IgD-negative memory B cell (primary cell): ENCODE results near the gene DROSHA. TPM values are rescaled to one million over a fixed set of nuclear protein-coding genes. Genes with fewer than 3 reads are reported as not detected.

Experiments used
- H3K27ac Mint-ChIP-seq, 3 donors: one replicate each; pipeline ENCODE4 v1.8.0; 2020 to 2022; ENCODE audit warnings: mild to moderate bottlenecking in 3 of 3, mixed read lengths in 3 of 3, moderate library complexity in 1 of 3
- H3K27me3 Mint-ChIP-seq: one replicate; pipeline ENCODE4 v1.8.0; 2021; ENCODE audit warnings: mixed read lengths
- H3K36me3 Mint-ChIP-seq: one replicate; pipeline ENCODE4 v1.8.0; 2020; ENCODE audit warnings: mild to moderate bottlenecking, mixed read lengths
- H3K4me1 Mint-ChIP-seq, 3 donors: one replicate each; pipeline ENCODE4 v1.8.0; 2020 to 2022; ENCODE audit warnings: mixed read lengths in 3 of 3, mild to moderate bottlenecking in 1 of 3
- H3K4me3 Mint-ChIP-seq, 4 donors: one replicate each; pipeline ENCODE4 v1.8.0; 2020 to 2022; ENCODE audit warnings: mild to moderate bottlenecking in 4 of 4, mixed read lengths in 4 of 4, moderate library complexity in 3 of 4
- H3K9me3 Mint-ChIP-seq, 3 donors: one replicate each; pipeline ENCODE4 v1.8.0; 2020 to 2021; ENCODE audit warnings: mixed read lengths in 3 of 3, mild to moderate bottlenecking in 1 of 3
- polyA plus RNA-seq: library from polyadenylated mRNA; unstranded; fragments of 300-500 nt; fragmentation: Illumina TruSeq; gene quantifications from one replicate; pipeline ENCODE4 v1.2.3, GENCODE V29; 2021

The DROSHA gene
- polyA plus RNA-seq, 1 donor from 2014 or later = 14.7 TPM

DNA sequence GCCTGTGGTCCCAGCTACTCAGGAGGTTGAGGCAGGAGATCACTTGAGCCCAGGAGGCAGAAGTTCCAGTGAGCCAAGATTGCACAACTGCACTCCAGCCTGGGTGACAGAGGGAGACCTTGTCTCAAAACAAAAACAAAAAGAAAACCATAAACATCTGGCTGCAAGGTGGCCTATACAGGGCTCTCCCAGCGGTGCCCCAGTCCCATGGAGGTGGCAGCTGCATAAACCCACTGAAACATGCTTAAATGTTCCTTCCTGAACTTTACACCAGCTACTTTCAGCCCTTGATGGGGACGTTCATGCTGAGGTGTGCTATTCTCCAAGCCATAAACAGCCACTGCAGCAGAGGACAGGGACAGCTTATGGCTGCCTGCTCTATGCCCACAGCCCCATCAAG, 35.6 kb downstream of the DROSHA start:
- no peaks in the 10 kb centered on the region for H3K4me1 Mint-ChIP-seq
- H3K36me3 Mint-ChIP-seq = peaks cover 27% of the 10 kb centered on the region
- no peak overlapping the region for H3K4me3 Mint-ChIP-seq
- H3K27me3 Mint-ChIP-seq = no peaks in the 10 kb centered on the region
- H3K9me3 Mint-ChIP-seq = no peaks in the 10 kb centered on the region
- H3K27ac Mint-ChIP-seq = no peak overlapping the region

DNA sequence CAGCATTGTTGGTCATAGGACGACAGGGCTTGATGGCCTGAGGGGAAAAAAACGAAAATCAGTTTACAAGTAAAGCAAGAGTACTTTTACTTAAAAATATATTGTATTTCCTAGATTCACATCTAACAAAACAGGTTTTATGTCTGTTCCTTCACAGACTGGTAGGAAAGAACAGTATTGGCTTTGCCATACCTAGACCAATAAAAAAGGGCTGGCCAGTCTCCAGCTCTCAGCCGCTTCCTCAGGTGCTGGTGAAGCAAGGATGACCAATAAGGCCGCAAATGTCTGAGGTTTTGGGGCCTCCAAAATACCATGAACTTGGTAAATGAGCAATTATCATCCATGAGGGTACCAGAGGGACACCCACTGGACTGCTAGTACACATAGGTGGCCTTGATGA, 36.6 kb downstream of the DROSHA start:
- Mint-ChIP-seq H3K27me3 (no peaks in the 10 kb centered on the region), H3K4me3 (no peak overlapping the region), H3K36me3 (peaks cover 27% of the 10 kb centered on the region), H3K9me3 (no peaks in the 10 kb centered on the region), H3K4me1 (no peaks in the 10 kb centered on the region), H3K27ac (no peak overlapping the region)

DNA sequence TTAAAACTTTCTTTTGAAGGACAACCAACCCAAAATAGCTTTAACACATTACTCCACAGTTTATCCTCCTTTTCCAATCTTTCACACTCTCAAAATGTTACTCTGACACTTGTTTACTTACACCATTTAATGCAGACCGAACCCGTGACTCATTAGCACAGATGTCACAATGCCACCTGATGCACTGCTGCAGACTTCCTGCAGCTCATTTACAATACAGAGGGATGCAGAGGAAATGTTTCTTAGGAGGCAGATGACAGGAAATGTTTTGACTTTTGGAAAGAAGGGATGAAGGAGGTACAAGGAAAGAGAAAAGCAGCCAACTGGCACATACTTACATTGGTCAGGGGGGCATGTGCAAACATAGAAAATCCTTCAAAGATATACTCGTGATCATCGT, 39.0 kb downstream of the DROSHA start:
- Mint-ChIP-seq H3K27me3 (no peaks in the 10 kb centered on the region), H3K27ac (no peak overlapping the region), H3K9me3 (no peaks in the 10 kb centered on the region), H3K4me1 (no peaks in the 10 kb centered on the region), H3K36me3 (peaks cover 23% of the 10 kb centered on the region), H3K4me3 (no peak overlapping the region)

DNA sequence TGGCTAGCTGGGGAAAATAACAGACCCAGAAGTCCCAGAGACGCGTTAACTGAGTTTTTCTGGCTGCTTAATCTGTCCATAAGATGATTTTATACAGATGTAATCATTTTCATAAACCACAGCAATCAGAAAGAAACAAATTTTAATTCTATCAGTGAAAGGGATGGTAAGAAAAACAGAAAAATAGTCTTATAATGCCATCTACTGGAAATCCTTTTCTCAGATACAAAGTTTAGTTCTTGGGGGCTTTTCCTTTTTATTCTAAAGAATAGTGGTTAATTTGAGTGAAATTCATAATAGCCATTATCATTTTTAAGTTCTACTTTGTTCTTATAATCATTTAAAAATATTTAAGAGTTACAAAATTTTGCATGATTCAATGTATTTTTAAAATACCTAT, 44.4 kb downstream of the DROSHA start:
- Mint-ChIP-seq H3K9me3 (no peaks in the 10 kb centered on the region), H3K4me3 (no peak overlapping the region), H3K27ac (no peak overlapping the region), H3K27me3 (no peaks in the 10 kb centered on the region), H3K36me3 (peaks cover 24% of the 10 kb centered on the region), H3K4me1 (no peaks in the 10 kb centered on the region)

DNA sequence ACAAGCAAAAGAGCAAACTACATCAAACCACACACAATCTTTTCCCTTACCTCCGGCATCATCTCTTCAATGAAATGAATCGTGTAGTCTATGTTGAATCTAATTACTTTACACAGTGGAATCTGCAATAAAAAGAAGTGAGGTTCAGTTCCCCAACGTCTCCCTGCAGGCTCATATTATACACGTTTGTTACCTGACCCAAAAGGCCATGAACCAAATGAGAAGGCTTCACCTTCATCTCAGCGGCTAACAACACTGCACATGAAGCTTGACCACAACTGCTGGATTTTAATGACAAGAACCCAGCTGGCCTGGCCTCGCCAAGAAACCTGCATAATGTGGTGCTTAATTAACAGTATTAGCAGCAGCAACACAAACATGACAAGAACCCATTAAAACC, 45.5 kb downstream of the DROSHA start:
- Mint-ChIP-seq H3K4me3 (no peak overlapping the region), H3K36me3 (peaks cover 21% of the 10 kb centered on the region), H3K27ac (no peak overlapping the region), H3K9me3 (no peaks in the 10 kb centered on the region), H3K27me3 (no peaks in the 10 kb centered on the region), H3K4me1 (no peaks in the 10 kb centered on the region)

DNA sequence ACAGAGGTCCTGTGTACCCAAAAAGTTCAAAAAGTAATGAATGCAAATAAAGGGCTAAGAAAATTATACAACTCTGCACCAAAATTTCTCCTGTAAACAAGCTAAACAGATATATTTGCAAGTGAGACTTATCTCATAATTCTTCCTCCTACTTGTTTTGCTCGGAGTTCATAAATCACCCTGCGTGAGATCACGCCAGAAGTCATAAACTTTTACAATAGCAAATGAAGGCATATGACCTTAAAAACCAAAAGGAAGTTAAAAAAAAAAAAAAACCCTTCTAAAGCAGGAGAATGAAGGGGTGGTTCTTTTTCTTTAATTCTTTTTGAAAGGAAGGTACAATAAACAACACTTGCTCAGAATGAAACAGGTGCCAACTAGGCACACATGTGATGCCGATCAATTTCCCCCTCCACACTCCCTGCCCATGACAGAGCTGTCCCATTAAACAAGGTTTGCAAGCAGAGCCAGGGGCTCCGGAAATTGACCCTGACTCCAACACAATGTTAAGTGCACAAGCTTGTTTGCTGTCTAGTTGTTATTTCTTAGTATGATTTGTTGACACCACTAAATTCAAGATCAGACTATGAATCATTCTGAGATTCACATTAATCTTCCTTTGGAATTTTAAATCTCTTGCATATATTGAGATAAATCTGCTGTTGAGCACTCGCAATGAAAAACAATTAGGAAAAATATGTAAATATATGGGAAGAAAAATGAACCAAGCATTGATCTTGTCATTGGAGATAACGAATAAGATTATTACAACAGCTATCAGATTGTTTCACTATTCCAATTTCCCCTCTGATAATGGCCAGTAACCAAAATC, 46.3 kb downstream of the DROSHA start:
- Mint-ChIP-seq H3K4me3 (no peak overlapping the region), H3K27me3 (no peaks in the 10 kb centered on the region), H3K36me3 (peaks cover 17% of the 10 kb centered on the region), H3K4me1 (no peaks in the 10 kb centered on the region), H3K9me3 (no peaks in the 10 kb centered on the region), H3K27ac (no peak overlapping the region)

DNA sequence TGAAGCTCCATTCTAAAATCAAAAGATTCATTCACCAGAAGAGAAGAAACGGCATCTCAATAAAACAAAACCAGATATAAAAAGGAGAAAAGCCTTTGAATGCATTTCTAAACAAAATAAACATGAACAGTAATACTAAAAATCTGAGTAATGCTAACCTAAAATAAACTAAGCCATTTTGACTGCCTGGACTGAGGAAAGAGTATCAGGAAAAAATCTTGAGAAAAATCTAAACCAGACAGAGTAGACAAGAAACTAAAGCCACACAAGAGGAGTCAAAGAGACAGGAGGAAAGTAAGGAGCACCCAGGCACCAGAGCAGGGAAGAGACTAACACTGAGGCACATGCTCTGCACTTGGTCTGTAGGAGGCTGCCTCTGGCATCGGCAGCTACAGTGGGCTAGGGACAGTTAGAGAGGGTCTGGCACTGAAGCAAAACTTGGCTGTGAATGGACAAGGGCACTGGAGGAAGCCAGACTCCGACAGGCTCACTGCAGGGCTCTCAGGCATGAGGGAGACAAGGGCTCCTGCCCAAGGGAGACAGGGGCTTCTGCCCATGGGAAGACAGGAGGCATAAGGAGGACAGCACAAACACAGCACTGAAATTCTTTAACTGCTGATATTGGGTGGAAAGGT, 50.2 kb downstream of the DROSHA start:
- Mint-ChIP-seq H3K36me3 (peaks cover 15% of the 10 kb centered on the region), H3K27ac (no peak overlapping the region)

DNA sequence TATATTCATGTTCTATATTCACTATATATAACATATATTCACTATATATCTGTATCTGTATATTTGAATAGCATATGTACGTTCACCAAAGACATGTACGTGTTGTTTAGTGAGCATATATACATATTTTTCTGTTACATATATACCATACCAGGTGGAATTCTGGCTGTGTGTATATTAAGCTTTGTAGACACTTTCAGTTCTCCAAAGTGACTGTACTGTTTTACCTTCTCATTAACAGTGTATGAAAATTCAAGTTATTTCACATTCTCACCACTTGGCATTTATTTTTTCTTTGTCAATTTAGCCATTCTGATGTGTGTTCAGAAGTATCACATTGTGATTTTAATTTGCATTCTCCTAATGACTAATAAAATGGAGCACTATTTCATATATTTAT, 52.2 kb downstream of the DROSHA start:
- Mint-ChIP-seq H3K27me3 (no peaks in the 10 kb centered on the region), H3K36me3 (peaks cover 14% of the 10 kb centered on the region), H3K4me1 (no peaks in the 10 kb centered on the region), H3K9me3 (no peaks in the 10 kb centered on the region), H3K27ac (no peak overlapping the region), H3K4me3 (no peak overlapping the region)

More for the DNA sequence above, 50.2 kb downstream of the DROSHA start:
- Mint-ChIP-seq H3K4me3 (no peak overlapping the region), H3K9me3 (no peaks in the 10 kb centered on the region), H3K27me3 (no peaks in the 10 kb centered on the region), H3K4me1 (no peaks in the 10 kb centered on the region)

DNA sequence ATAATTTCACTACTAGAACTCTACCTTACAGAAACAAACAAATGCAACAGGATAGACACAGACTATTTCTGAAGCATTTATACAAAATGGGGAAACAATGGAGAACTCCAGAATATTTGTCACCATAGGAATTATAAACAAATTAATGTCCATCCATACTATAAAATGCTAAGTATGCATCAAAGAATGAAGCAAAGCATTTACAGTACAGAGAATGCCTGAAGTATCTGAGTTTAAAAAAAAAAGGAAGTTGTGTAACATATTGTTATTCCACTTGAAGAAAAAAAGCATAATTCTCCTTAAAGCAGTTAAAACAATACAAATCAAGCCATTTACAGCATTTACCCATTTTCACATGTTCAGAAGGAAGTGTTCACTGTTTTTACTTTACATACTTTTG, 53.0 kb downstream of the DROSHA start:
- peaks cover 9% of the 10 kb centered on the region for H3K36me3 Mint-ChIP-seq
- no peaks in the 10 kb centered on the region for H3K9me3 Mint-ChIP-seq
- H3K4me3 Mint-ChIP-seq = no peak overlapping the region
- no peaks in the 10 kb centered on the region for H3K4me1 Mint-ChIP-seq
- no peak overlapping the region for H3K27ac Mint-ChIP-seq
- H3K27me3 Mint-ChIP-seq = no peaks in the 10 kb centered on the region

DNA sequence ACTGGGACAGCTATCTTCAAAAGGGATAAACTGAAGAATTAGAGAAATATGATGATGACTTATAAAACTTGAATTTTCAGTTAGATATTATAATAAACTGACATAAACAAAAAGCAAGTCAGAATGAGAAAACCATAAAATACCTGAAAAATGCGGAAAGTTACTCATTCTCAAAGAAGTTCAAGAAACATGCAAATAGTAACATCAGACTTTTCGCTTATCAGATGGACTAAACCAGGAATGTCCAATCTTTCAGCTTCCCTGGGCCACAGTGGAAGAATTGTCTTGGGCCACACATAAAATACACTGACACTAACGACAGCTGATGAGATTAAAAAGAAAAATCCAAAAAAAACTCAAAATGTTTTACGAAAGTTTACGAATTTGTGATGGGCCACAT, 53.9 kb downstream of the DROSHA start:
- H3K36me3 Mint-ChIP-seq = peaks cover 11% of the 10 kb centered on the region
- no peaks in the 10 kb centered on the region for H3K27me3 Mint-ChIP-seq
- no peaks in the 10 kb centered on the region for H3K4me1 Mint-ChIP-seq
- H3K9me3 Mint-ChIP-seq = peaks cover 0 to 3% (median 0%) of the 10 kb centered on the region in 3 donors
- no peak overlapping the region for H3K27ac Mint-ChIP-seq
- no peak overlapping the region for H3K4me3 Mint-ChIP-seq

DNA sequence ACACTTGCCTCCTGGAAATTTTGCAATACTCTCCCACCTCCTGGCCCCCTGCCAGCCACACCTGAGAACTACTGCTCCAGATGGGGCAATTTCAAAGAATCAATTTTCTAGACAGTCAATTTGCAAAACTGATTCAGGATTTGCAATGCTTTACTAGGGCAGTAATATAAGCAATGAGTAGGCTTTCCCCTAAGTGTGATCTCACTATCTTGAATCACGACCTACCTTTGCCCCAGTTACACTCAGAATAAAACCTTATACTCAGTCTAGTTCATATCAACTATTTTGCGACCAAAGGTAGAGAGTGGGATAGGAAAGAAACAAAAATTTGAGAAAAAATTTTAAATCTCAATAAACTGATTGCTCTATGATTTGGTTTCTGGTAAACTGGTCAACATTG, 54.4 kb downstream of the DROSHA start:
- H3K27ac Mint-ChIP-seq = no peak overlapping the region
- peaks cover 11% of the 10 kb centered on the region for H3K36me3 Mint-ChIP-seq

DNA sequence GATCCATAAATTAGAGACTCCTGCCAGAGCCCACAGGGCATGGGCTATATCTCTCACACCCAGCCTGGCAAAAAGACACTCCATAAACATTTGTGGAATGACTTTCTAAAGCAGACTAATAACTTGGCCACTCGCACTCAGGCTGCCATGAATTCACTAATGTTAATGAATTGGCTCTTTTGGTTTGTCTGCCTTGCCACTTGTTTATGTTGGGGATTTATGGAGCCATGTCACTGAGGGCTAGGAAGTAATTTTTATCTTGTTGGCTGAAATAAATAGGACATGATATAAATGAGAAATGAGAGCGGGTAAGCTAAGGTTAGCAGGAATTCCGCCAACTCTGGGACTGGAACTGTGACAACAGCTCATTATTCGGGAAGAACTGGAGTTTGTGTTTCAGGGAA, 55.2 kb downstream of the DROSHA start:
- no peak overlapping the region for H3K4me3 Mint-ChIP-seq
- H3K9me3 Mint-ChIP-seq = peaks cover 0 to 3% (median 0%) of the 10 kb centered on the region in 3 donors
- H3K36me3 Mint-ChIP-seq = peaks cover 9% of the 10 kb centered on the region
- no peaks in the 10 kb centered on the region for H3K4me1 Mint-ChIP-seq
- H3K27me3 Mint-ChIP-seq = no peaks in the 10 kb centered on the region
- no peak overlapping the region for H3K27ac Mint-ChIP-seq

More for the DNA sequence above, 54.4 kb downstream of the DROSHA start:
- H3K27me3 Mint-ChIP-seq = no peaks in the 10 kb centered on the region
- H3K4me3 Mint-ChIP-seq = no peak overlapping the region
- H3K9me3 Mint-ChIP-seq = peaks cover 0 to 3% (median 0%) of the 10 kb centered on the region in 3 donors
- H3K4me1 Mint-ChIP-seq = no peaks in the 10 kb centered on the region

DNA sequence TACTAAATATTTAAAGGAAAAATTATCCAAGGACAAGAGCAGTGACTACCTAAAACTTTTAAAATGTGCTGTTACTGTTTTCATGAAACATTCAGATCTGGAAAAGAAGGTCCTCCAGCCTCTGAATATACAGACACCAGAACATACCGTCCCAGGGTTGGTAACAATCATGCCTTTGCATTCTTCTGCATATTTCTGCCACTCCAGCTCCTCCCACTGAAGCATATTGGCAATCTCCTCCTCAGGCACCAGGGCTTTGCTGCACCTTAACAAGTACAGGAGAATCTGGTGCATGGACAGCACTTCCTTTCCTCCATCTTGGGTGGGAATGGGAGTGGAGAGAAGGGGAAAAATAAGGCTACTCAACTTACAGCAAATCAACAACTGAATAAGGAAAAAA, 60.0 kb downstream of the DROSHA start:
- H3K27me3 Mint-ChIP-seq = no peaks in the 10 kb centered on the region
- peaks cover 15% of the 10 kb centered on the region for H3K36me3 Mint-ChIP-seq
- peaks cover 0 to 3% (median 0%) of the 10 kb centered on the region in 3 donors for H3K9me3 Mint-ChIP-seq
- H3K4me3 Mint-ChIP-seq = no peak overlapping the region
- H3K4me1 Mint-ChIP-seq = no peaks in the 10 kb centered on the region
- no peak overlapping the region for H3K27ac Mint-ChIP-seq

DNA sequence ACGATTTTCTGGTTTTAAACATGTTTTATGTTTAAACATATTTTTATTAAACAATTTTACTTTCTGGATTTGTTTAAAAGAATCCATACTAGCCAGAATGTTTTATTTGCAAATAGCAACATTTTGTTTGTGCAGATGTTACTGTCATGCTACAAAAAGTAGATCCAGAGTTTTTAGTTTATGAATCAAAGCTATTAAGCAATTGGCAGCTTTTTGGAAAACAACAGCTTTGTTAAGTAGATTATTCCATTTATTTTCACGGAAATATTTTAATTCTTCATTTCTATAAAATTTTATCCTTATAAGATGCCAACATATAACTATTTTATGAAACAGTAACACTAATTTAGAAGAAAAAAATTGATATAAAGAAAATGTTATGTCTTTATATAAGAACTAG, 60.9 kb downstream of the DROSHA start:
- Mint-ChIP-seq H3K4me3 (no peak overlapping the region), H3K27ac (no peak overlapping the region), H3K4me1 (no peaks in the 10 kb centered on the region), H3K36me3 (peaks cover 18% of the 10 kb centered on the region), H3K27me3 (no peaks in the 10 kb centered on the region), H3K9me3 (peaks cover 0 to 3% (median 0%) of the 10 kb centered on the region in 3 donors)

DNA sequence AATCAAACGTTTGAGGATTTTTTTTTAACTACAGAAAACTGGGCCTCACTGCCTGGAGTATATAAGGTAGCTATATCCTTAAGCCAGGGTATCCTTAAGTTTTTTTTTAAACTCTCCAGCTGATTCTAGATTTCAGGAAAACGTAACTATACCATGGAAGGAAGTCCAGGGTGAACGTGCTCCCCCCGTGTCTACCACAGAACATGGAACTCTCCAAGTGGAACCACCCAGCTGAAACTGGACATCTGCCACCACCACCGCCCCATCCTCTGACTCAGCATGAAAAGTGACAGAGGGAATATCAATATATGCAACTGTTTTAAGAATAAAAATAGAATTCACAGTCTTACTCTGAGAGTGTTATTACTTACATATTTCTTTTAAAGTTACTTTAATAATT, 61.3 kb downstream of the DROSHA start:
- H3K27me3 Mint-ChIP-seq = no peaks in the 10 kb centered on the region
- no peak overlapping the region for H3K27ac Mint-ChIP-seq
- no peak overlapping the region for H3K4me3 Mint-ChIP-seq
- peaks cover 0 to 3% (median 0%) of the 10 kb centered on the region in 3 donors for H3K9me3 Mint-ChIP-seq
- peaks cover 17% of the 10 kb centered on the region for H3K36me3 Mint-ChIP-seq
- no peaks in the 10 kb centered on the region for H3K4me1 Mint-ChIP-seq

DNA sequence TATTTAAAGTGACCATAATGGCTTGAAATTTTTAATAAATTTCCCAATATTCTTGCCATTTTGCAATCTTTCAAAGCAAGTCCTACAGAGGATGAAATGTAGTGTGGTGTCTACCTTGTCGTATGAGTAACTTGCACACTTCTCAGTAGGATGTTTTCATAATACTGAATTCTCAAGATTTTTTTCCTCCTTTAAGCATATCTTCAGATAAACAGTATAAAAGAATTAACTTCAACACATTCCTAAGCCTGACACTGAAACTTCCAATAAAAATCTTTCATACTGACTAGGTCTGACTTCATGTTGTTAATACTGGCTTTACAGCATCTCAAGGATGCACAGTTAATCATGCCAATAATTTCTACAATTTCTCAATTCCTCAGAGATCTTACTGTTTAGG, 62.0 kb downstream of the DROSHA start:
- H3K9me3 Mint-ChIP-seq = peaks cover 0 to 3% (median 0%) of the 10 kb centered on the region in 3 donors
- peaks cover 18% of the 10 kb centered on the region for H3K36me3 Mint-ChIP-seq
- no peaks in the 10 kb centered on the region for H3K27me3 Mint-ChIP-seq
- no peak overlapping the region for H3K4me3 Mint-ChIP-seq
- H3K27ac Mint-ChIP-seq = no peak overlapping the region
- no peaks in the 10 kb centered on the region for H3K4me1 Mint-ChIP-seq
